NCI-H1092 treated with DMSO at 0.1 percent for 48 hours (cell line): ENCODE measurements around the gene CIRBP.
A peak's percentile ranks its signal among the peaks of the same experiment; 100 is the strongest.

Source experiments
- DNase-seq: peaks from one replicate; lab custom pipeline; 2025; lab: John Stamatoyannopoulos, UW

The CIRBP gene

GRCh38 chr19:1230783-1231489 lies 38.2 kb upstream of the CIRBP start:
- DNase-seq: no peak

GRCh38 chr19:1231729-1232637 lies 37.1 kb upstream of the CIRBP start:
- no peak for DNase-seq

DNA sequence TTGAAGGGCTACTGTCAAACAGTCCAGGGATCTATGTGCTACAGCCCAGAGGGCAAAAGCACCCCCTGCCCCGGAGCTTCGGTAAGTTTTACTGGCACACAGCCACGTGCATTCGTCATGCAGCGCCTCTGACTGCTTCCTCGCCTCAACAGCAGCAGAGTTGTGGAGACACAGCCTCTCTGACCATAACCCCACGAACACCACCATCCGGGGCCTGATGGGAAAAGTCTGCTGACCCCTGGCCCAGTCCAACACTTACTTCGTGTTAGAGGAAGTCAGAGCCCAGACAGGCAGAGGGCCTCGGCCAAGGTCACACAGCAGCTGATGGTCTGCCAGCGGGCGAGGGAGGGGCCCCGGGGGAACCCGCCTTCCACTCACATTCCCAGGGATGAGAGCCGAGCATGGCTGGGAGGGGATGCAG lies 36.5 kb upstream of the CIRBP start:
- no peak for DNase-seq

DNA sequence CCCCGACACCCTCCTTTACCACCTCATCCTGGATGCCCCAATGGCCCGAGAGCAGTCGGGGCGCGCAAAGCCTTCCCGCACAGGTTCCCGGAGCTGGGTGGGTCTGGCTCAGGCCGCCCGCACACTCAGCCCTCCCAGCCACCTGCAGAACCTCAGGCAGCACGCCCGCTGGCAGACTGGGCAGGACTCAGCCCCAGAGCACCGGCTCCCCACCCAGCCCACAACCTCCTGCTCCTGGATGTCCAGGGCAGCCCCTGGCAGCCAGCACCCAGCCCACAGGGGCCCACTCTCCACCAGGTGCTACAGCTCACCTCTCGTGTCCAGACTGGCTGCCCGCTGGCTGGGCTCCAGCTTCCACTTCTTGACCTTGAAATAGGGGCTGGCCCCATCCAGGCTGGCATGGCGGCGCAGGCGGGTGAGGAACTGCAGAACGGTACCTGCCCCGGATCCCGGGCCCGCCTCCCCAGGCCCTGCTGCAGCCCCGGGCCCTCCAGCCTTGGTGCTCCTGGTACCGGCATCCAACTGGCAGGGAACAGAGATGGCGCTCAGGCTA lies 35.9 kb upstream of the CIRBP start:
- DNase-seq: no peak

- DNase-seq: no peak
These were observed 34.8 kb upstream of the CIRBP start for GRCh38 chr19:1234051-1234954.

DNA sequence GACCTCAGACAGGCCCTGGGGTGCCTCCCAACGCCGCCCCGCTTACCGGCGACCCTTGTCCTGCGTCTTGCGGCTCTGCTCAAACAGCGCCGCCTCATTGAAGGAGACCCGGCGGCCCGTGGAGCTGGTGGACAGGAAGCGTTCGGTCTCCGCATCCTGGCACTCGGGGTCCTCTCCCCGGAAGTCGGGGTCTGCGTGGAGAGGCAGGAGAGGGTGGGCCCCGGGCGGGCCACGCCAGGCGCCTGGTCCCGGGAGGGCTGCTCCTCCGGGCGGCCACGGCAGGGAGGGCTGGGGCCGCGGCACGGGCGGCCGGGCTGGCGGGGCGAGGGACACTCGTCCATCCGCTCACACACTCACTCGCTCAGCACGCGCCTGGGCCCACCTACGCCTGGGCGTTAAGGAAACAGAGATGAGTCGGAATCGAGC lies 34.2 kb upstream of the CIRBP start:
- DNase-seq: no peak

DNA sequence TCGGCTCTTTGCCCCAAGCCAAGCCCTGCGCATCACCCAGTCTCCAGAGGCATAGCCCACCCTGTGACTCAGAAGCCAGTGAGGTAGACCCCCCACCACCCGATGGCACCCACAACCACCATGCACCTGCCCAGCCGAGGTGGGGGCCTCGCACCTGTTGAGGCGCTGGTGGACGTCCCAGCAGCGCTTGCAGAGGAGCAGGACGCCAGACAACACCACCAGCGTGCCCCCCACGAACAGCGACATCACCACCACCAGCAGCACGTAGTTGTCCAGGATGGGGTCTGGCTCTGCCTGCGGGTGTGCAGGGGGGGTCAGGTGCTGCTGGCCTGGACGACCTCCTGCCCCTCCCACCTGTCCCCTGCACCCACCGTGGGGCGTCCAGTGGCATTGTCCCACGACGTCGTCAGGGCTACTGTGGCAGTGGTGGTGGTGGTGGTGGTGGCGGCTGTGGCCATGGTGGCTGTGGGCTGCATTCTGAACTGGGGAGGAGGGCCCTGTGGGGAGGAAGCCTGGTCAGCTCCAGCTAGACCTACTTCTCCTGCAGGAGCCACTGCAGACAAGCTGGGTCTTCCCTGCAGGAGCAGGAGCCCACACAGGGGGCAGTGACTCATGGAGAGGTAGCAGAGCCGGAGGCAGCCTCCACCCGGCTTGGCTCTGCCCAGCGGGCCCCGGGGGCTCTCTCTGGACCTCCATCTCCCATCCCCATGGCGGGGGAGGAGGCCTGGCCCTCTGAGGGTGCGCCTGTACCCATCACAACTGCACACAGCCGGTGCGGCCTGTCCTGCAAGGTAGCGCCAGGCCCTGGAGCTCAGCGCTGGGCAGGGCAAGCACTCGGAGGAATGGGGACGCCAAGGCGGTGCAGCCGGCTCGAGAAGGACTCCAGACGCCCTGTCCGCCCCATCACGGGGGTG lies 33.2 kb upstream of the CIRBP start:
- DNase-seq: no peak

DNA sequence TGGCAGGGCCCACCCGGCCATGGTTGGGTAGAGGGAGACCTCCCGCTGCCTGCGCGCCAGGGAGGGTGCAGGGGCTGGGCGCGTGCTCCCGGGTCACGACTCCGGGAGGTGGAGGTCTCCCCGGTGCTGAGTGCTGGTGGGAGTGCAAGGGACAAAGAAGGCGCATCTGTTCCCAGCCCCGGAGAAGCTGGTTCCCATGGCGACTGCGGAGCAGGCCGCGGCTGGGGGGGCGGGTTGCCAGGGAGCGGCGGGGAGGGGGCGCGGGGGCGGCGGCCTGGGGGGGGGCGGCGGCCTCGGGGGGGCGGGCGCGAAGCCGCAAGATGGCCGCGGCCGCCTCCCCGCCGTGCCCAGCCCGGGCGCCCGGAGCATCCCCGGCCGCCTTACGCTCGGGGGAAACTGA lies 32.6 kb upstream of the CIRBP start:
- DNase-seq: peak; percentile 28

DNA sequence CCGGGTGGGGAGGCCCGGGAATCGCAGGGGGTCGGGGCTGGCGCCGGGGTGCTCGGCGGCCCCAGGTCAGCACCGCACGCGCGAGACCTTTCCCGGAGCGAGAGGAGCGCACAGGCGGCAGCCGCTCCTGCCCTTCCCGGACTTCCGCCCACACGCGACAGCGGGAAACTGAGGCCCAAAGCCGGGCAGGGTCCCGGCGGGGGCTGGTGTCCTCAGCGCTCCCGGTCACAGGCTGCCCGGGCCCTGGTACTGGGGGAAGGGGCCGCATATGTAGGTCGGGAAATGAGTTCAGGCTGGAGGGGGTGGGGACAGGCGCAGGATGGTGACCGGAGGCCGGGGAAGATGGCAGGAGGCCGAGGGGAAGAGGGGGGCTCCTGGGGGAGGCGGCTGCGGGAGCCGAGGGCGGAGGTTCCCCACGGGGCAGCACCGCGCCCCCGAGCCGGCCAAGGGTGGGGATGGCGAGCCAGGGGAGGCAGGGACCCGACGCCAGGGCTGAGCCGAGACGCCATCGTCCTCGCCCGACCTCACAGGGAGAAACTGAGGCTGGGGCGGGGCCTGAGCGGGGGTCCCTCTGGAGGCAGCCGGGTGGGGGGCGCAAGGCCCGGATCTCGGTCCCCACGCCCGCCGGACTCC lies 32.0 kb upstream of the CIRBP start:
- DNase-seq: no peak

- DNase-seq: no peak
These were observed 31.3 kb upstream of the CIRBP start, which contains the start of gene CBARP for GRCh38 chr19:1237754-1238368. Gene CBARP, minus strand, starts transcription at chr19:1238005. Its CDS starts 1,905 bp downstream, at chr19:1236100.

- no peak for DNase-seq
These were observed 30.5 kb upstream of the CIRBP start for GRCh38 chr19:1238369-1239303.

DNA sequence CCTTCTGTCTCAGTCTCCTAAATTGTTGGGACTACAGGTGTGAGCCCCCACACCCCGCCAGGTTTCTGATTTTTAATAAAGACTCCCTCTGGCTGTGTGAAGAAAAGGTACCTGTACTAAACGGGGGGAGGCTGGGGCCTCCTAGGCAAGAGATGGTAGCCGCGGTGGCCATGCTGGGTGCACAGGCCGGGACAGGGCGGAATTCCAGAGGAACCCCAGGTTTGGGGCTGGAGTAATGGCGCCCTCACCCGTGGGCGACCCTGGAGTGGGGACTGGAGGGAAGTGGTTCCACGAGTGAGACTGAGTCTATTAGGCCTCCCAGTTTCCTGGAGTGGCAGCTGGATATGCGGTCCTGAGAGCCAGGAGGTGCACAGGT lies 29.7 kb upstream of the CIRBP start:
- no peak for DNase-seq

DNA sequence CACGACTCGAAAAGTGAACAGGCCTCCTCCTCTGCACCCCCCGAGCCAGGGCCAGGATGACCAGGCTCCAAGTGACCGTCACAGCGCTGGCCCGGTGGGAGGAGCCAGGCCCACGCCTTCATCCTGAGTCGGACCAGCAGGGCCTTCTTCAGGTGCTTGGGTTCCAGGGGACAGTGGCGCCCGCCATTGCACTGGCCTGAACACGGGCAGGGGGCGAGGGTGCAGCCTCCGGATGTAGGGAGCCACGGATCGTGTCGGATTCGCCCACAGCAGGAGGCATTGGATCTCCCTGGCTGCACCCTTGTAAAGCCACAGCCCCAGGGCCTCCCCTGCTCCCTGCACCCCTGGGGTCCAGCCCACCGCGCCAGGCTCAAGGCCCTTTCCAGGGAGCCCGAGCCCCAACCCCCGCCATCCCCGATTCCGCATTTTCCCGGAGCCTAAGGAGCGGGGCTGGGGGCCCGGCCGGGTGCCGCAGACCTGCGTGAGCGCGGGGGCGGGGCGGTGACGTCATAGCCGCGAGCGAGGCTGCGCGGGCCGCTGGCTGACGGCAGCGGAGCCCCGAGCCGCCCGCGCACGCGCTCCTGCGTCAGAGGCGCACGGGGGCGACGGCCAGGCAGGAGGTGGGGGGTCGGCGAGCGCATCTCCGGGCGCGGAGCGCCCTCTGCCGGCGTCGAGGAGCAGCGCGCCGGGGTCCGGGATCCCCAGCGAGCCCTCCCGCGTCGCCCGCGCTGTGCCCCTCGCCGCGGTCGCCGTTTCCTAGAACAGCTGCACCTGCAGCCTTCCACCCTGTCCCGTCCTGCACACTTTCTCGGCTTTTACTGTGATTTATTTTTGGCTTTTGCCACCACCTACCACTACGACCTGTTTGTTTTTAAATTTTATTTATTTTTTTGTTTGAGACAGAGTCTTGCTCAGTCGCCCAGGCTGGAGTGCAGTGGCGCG lies 29.1 kb upstream of the CIRBP start:
- peak; percentile 83 for DNase-seq

GRCh38 chr19:1240925-1241324 lies 28.2 kb upstream of the CIRBP start:
- no peak for DNase-seq

DNA sequence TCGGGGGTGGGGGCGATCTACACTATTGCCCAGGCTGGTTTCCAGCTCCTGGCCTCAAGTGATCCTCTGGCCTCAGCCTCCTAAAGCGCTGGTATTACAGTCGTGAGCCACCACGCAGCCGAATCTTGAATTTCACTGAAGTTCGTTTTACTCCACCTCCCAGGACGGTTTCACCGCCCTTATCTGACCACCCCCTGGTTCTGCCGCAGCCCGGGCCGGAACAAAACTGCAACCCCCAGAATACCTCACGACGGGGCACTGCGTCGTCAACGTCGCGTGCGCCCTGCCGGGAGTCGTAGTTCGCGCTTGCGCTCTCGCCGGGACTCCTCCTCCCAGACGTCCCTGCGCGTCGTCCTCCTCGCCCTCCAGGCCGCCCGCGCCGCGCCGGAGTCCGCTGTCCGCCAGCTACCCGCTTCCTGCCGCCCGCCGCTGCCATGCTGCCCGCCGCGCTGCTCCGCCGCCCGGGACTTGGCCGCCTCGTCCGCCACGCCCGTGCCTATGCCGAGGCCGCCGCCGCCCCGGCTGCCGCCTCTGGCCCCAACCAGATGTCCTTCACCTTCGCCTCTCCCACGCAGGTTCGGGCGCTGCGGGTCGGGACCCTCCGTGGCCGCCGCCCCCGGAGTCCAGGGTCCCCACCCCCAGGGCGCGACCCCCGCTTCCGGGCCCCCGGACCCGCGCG lies 27.6 kb upstream of the CIRBP start, which contains the start of gene ATP5F1D:
Gene ATP5F1D (plus strand): TSS at position 335 of the 679 bp plus-strand sequence. CDS start 100 bp downstream, at position 435.
- peak; percentile 89 for DNase-seq

DNA sequence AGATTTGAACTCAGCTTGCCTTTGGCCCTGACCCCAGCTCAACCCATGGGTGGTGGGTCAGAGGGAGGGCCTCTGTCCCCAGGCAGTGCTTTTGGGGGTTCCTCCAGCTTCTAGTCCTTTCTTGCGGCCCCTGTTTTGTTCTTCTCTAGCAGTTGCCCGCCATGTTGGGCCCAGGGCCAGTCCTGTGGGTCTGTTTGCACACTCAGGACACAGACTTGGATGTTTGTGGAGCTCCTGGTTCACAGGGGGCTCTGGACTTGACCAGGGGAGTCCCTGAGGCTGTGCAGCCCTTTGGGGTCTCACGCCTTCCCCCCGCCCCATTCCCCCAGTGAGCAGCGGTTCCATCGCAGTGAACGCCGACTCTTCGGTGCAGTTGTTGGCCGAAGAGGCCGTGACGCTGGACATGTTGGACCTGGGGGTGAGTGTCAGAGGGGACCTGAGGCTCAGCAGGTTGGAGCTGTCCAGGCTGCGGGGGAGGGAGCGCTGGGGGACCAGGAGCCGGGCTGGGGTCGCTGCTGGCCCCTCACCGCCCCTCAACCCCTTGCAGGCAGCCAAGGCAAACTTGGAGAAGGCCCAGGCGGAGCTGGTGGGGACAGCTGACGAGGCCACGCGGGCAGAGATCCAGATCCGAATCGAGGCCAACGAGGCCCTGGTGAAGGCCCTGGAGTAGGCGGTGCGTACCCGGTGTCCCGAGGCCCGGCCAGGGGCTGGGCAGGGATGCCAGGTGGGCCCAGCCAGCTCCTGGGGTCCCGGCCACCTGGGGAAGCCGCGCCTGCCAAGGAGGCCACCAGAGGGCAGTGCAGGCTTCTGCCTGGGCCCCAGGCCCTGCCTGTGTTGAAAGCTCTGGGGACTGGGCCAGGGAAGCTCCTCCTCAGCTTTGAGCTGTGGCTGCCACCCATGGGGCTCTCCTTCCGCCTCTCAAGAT lies 25.1 kb upstream of the CIRBP start:
- DNase-seq: peak; percentile 47
